ENCODE data around the gene G6PC1. TPM values are rescaled to one million over a fixed set of nuclear protein-coding genes. Genes with fewer than 3 reads are reported as not detected.

The G6PC1 gene
- total and polyA plus RNA-seq, 2 of the 4 experiments (the other 2 are of a cell fraction), result not detected

- no peak overlapping the region; the same call in 1 of the 2 replicates for H3K14ac ChIP-seq (replicated peaks; ENCODE audit: low read depth, low read length)
- no peak overlapping the region for H3K4ac ChIP-seq (ENCODE audit: low read depth, low read length)
- H2BK120ac ChIP-seq (ENCODE audit: low read depth, low read length), result no peak overlapping the region
- H2AFZ ChIP-seq (replicated peaks; ENCODE audit: low read length, poor library complexity), result no peak overlapping the region
- H3K4me1 ChIP-seq (ENCODE audit: control insufficient read depth, insufficient read depth, low read length), result peaks cover 6% of the 10 kb centered on the region; the same call in 1 of the 2 replicates
- H3K27ac ChIP-seq (ENCODE audit: insufficient read depth, low read length), result no peak overlapping the region
- no TSS peak for BruUV-seq (replicated peaks)
- no peak overlapping the region for H3K9ac ChIP-seq (ENCODE audit: low read depth, low read length)
- H4K20me1 ChIP-seq (ENCODE audit: insufficient read depth, low read length), result no peaks in the 10 kb centered on the region
- H3K18ac ChIP-seq (ENCODE audit: low read depth, low read length), result no peak overlapping the region
- H3K27me3 ChIP-seq (ENCODE audit: control insufficient read depth, insufficient read depth, low read length), result peaks cover 5% of the 10 kb centered on the region
- intact Hi-C loops (cut with micrococcal nuclease) (no loop called here), dilution Hi-C loops (cut with HindIII; ENCODE audit: low sequenced_read_pairs, unreplicated experiment) (no loop called here), in situ Hi-C loops (cut with MboI; ENCODE audit: low sequenced_read_pairs) (loop anchor here (25.0 kb wide), 1 partner anchor 419 kb away; no protein-coding TSS in a partner anchor)
- no peaks in the 10 kb centered on the region for H3K36me3 ChIP-seq (ENCODE audit: control insufficient read depth, insufficient read depth, low read length)
- no peak overlapping the region for H4K8ac ChIP-seq (ENCODE audit: low read depth in 2 of 2, low read length in 2 of 2)
- H3K23ac ChIP-seq (ENCODE audit: low read depth, low read length), result no peak overlapping the region
- TF ChIP-seq MAFK (IDR thresholded peaks at IDR 0.05; ENCODE audit: low read depth, low read length) (0 out of 2 replicates have a peak, but pooled peaks have one; percentile 6), CTCF (conservative IDR thresholded peaks at IDR 0.05; ENCODE audit: low read depth, low read length) (no peak)
- H3K4me2 ChIP-seq (ENCODE audit: low read depth, low read length), result no peak overlapping the region
- H3K9me3 ChIP-seq (ENCODE audit: control insufficient read depth, insufficient read depth, low read length), result no peaks in the 10 kb centered on the region
- no peak overlapping the region for H2AK9ac ChIP-seq (replicated peaks; ENCODE audit: low read depth, low read length, poor library complexity)
- no peak overlapping the region for H3K4me3 ChIP-seq (ENCODE audit: insufficient read depth, low read depth, low read length)
- no peak overlapping the region for H2BK5ac ChIP-seq (ENCODE audit: low read depth, low read length, poor library complexity, severe bottlenecking)
- H4K5ac ChIP-seq (ENCODE audit: low read depth, low read length), result no peak overlapping the region
- WGBS, 2 experiments (ENCODE audit: extremely low coverage in 2 of 2, insufficient read length in 1 of 2), result no CpG with 5 or more reads among the region's 4 CpGs
- H4K91ac ChIP-seq (ENCODE audit: insufficient read depth, low read depth, low read length), result no peak overlapping the region
- H2BK20ac ChIP-seq (ENCODE audit: low read depth, low read length), result no peak overlapping the region
- H3K9me1 ChIP-seq (ENCODE audit: insufficient read depth, low read length), result peaks cover 7% of the 10 kb centered on the region; the same call in 1 of the 2 replicates
- ATAC-seq (ENCODE audit: low read depth), result no peak
- H2BK15ac ChIP-seq (ENCODE audit: low read depth, low read length), result no peak overlapping the region
- CTCF ChIA-PET, result interaction anchor here (0.6 kb wide), 1 partner anchor 246 kb away, joined by 5 read pairs; no protein-coding TSS in a partner anchor
- POLR2A ChIA-PET (ENCODE audit: unreplicated experiment), result no interaction called here
- no peak overlapping the region for H2AK5ac ChIP-seq (ENCODE audit: low read depth, low read length)
- no peak overlapping the region for H3K56ac ChIP-seq (ENCODE audit: extremely low read depth, insufficient read depth, low read length)
- H3K79me1 ChIP-seq (ENCODE audit: low read depth in 1 of 2, low read length in 2 of 2), result no peaks in the 10 kb centered on the region
- DNase-seq, result no peak
These were observed 7.2 kb upstream of the G6PC1 start for GRCh38 chr17:42893359-42893758.
